Astrocyte (in vitro differentiated cells and primary cell): ENCODE measurements around the gene GABBR2. TPM values are rescaled to one million over a fixed set of nuclear protein-coding genes. Genes with fewer than 3 reads are reported as not detected.

Experiments used
- DNase-seq: peaks from one replicate; pipeline ENCODE4 v3.0.0-alpha.2; 2010; ENCODE audit warnings: low read depth
- FAIRE-seq: peaks from 2 replicates; lab custom pipeline; 2011; peaks lifted over from hg19 to GRCh38; lab: Jason Lieb, UNC
- H2AFZ ChIP-seq: 2 replicates; pipeline ENCODE4 v1.6.0; 2012; ENCODE audit warnings: low read depth, low read length, inconsistent platforms
- H3K27ac ChIP-seq: 2 replicates; pipeline ENCODE4 v1.5.1; 2011; ENCODE audit warnings: low read depth, low read length, inconsistent platforms
- H3K27me3 ChIP-seq: 2 replicates; pipeline ENCODE4 v1.6.0; 2011; ENCODE audit warnings: low read length, inconsistent platforms; ENCODE audit not compliant: insufficient read depth
- H3K36me3 ChIP-seq: 2 replicates; pipeline ENCODE4 v1.5.1; 2011; ENCODE audit warnings: low read length, inconsistent platforms; ENCODE audit not compliant: insufficient read depth
- H3K4me1 ChIP-seq: 2 replicates; pipeline ENCODE4 v1.5.1; 2011; ENCODE audit warnings: low read length, inconsistent platforms; ENCODE audit not compliant: insufficient read depth
- H3K4me2 ChIP-seq: 2 replicates; pipeline ENCODE4 v1.6.0; 2012; ENCODE audit warnings: low read length, inconsistent platforms
- H3K4me3 ChIP-seq: 2 replicates; pipeline ENCODE4 v1.5.1; 2011; ENCODE audit warnings: low read depth, mild to moderate bottlenecking, low read length, inconsistent platforms; ENCODE audit not compliant: insufficient read depth
- H3K79me2 ChIP-seq: 2 replicates; pipeline ENCODE4 v1.6.0; 2012; ENCODE audit warnings: mild to moderate bottlenecking, low read length, inconsistent platforms; ENCODE audit not compliant: insufficient read depth
- H3K9ac ChIP-seq: 2 replicates; pipeline ENCODE4 v1.6.0; 2012; ENCODE audit warnings: mild to moderate bottlenecking, low read length, inconsistent platforms
- H3K9me3 ChIP-seq: 2 replicates; pipeline ENCODE4 v1.5.1; 2012; ENCODE audit warnings: low read depth, mild to moderate bottlenecking, low read length, inconsistent platforms; ENCODE audit not compliant: insufficient read depth
- H4K20me1 ChIP-seq: 2 replicates; pipeline ENCODE4 v1.6.0; 2012; ENCODE audit warnings: low read length, inconsistent platforms; ENCODE audit not compliant: insufficient read depth
- H3K27ac Mint-ChIP-seq: one replicate; pipeline ENCODE4 v1.8.0; 2021; ENCODE audit warnings: mild to moderate bottlenecking, mixed read lengths; ENCODE audit not compliant: unreplicated experiment
- H3K27me3 Mint-ChIP-seq: one replicate; pipeline ENCODE4 v1.8.0; 2021; ENCODE audit warnings: low read depth, mixed read lengths; ENCODE audit not compliant: unreplicated experiment
- H3K36me3 Mint-ChIP-seq: one replicate; pipeline ENCODE4 v1.8.0; 2021; ENCODE audit warnings: low read depth, mixed read lengths; ENCODE audit not compliant: unreplicated experiment
- H3K4me1 Mint-ChIP-seq: one replicate; pipeline ENCODE4 v1.8.0; 2021; ENCODE audit warnings: low read depth, mixed read lengths; ENCODE audit not compliant: unreplicated experiment
- H3K4me3 Mint-ChIP-seq: one replicate; pipeline ENCODE4 v1.8.0; 2021; ENCODE audit warnings: mild to moderate bottlenecking, moderate library complexity, mixed read lengths; ENCODE audit not compliant: unreplicated experiment
- H3K9me3 Mint-ChIP-seq: one replicate; pipeline ENCODE4 v1.8.0; 2021; ENCODE audit warnings: mild to moderate bottlenecking, mixed read lengths; ENCODE audit not compliant: unreplicated experiment
- CTCF ChIP-seq: IDR thresholded peaks from 2 replicates; pipeline ENCODE4 v1.5.1; 2011; ENCODE audit warnings: low read depth, mild to moderate bottlenecking, inconsistent platforms, low read length, moderate library complexity; ENCODE audit not compliant: insufficient read depth
- EZH2 ChIP-seq: IDR thresholded peaks from 2 replicates; pipeline ENCODE4 v1.6.1; 2012; ENCODE audit warnings: mild to moderate bottlenecking, low read length, inconsistent platforms; ENCODE audit not compliant: insufficient read depth
- total RNA-seq: library from RNA; stranded (reverse); gene quantifications from 2 replicates; pipeline ENCODE4 v1.2.1, GENCODE V29; 2021

Gene GABBR2
- total RNA-seq, 1 donor from 2014 or later: 2.0 TPM

DNA sequence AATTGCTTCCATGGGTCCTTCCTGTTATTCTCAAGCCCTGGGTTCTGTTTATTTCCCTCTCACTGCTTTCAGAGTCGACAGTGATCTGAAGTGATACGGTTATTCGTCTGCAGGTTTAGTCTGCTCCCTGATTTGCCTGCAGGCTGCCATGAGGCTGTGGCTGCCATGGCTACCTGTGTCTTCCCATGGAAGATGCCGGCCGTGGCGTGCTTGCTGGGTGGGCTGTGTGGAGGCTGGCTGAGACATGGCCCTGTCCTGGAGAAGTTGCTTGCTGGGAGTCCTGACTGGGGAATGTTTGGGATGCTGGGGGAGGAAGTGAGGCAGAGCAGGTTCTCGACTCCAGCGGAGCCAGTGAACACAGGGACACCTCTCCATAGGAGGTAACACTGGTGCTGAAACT, 349.2 kb downstream of the GABBR2 start:
- no peaks in the 10 kb centered on the region for H3K27me3 ChIP-seq
- H3K4me1 Mint-ChIP-seq: no peaks in the 10 kb centered on the region
- no peak overlapping the region for H3K27ac Mint-ChIP-seq
- H3K79me2 ChIP-seq: no peaks in the 10 kb centered on the region
- H3K9me3 ChIP-seq: no peaks in the 10 kb centered on the region
- no peak for FAIRE-seq
- no peaks in the 10 kb centered on the region for H3K36me3 ChIP-seq
- no peak overlapping the region for H3K4me3 ChIP-seq
- peaks cover 2% of the 10 kb centered on the region for H3K36me3 Mint-ChIP-seq
- H2AFZ ChIP-seq: no peak overlapping the region
- H3K4me2 ChIP-seq: no peak overlapping the region
- H3K4me3 Mint-ChIP-seq: peak overlapping the region; percentile 21
- no peaks in the 10 kb centered on the region for H3K9me3 Mint-ChIP-seq
- H3K27me3 Mint-ChIP-seq: peaks cover 26% of the 10 kb centered on the region
- H3K9ac ChIP-seq: no peak overlapping the region
- no peak for TF ChIP-seq EZH2
- no peak for TF ChIP-seq CTCF
- peaks cover 8% of the 10 kb centered on the region for H3K4me1 ChIP-seq
- no peak overlapping the region for H3K27ac ChIP-seq
- no peak for DNase-seq
- no peaks in the 10 kb centered on the region for H4K20me1 ChIP-seq

GRCh38 chr9:98357921-98358535, 350.7 kb downstream of the GABBR2 start:
- Histone ChIP-seq H3K27me3 (no peaks in the 10 kb centered on the region), H3K4me1 (peaks cover 8% of the 10 kb centered on the region), H3K4me2 (no peak overlapping the region), H3K4me3 (no peak overlapping the region), H4K20me1 (no peaks in the 10 kb centered on the region), H3K9me3 (no peaks in the 10 kb centered on the region), H3K36me3 (no peaks in the 10 kb centered on the region), H3K79me2 (no peaks in the 10 kb centered on the region), H3K27ac (no peak overlapping the region), H3K9ac (no peak overlapping the region), H2AFZ (no peak overlapping the region)
- H3K4me3 Mint-ChIP-seq: no peak overlapping the region
- H3K27ac Mint-ChIP-seq: no peak overlapping the region
- H3K27me3 Mint-ChIP-seq: peaks cover 23% of the 10 kb centered on the region
- FAIRE-seq (no peak), DNase-seq (peak; percentile 43)
- no peaks in the 10 kb centered on the region for H3K4me1 Mint-ChIP-seq
- peaks cover 2% of the 10 kb centered on the region for H3K36me3 Mint-ChIP-seq
- TF ChIP-seq CTCF (no peak), EZH2 (no peak)
- H3K9me3 Mint-ChIP-seq: no peaks in the 10 kb centered on the region

- Histone ChIP-seq H4K20me1 (no peaks in the 10 kb centered on the region), H2AFZ (no peak overlapping the region), H3K4me2 (no peak overlapping the region), H3K4me1 (peaks cover 8% of the 10 kb centered on the region), H3K27ac (no peak overlapping the region), H3K9me3 (no peaks in the 10 kb centered on the region), H3K27me3 (no peaks in the 10 kb centered on the region), H3K36me3 (no peaks in the 10 kb centered on the region), H3K9ac (no peak overlapping the region), H3K4me3 (no peak overlapping the region), H3K79me2 (no peaks in the 10 kb centered on the region)
- TF ChIP-seq CTCF: no peak
- TF ChIP-seq EZH2: no peak
- peaks cover 2% of the 10 kb centered on the region for H3K36me3 Mint-ChIP-seq
- H3K9me3 Mint-ChIP-seq: no peaks in the 10 kb centered on the region
- H3K4me3 Mint-ChIP-seq: no peak overlapping the region
- DNase-seq (peak; percentile 36), FAIRE-seq (no peak)
- no peak overlapping the region for H3K27ac Mint-ChIP-seq
- H3K4me1 Mint-ChIP-seq: no peaks in the 10 kb centered on the region
- peaks cover 17% of the 10 kb centered on the region for H3K27me3 Mint-ChIP-seq
Measured at GRCh38 chr9:98356953-98357690, 351.6 kb downstream of the GABBR2 start.
